Measurements from ENCODE around the gene WIPI1.
"Not testable (repeated sequence)": the region's sequence is repeated elsewhere in the genome, so short reads cannot be mapped to it uniquely, and the experiment has no call there.

The WIPI1 gene

GRCh38 chr17:68383443-68384321, 73.6 kb downstream of the WIPI1 start:
- peak; percentile 53 to 59 for DNase-seq (ENCODE audit: low read depth in 2 of 2)

- DNase-seq (ENCODE audit: low read depth in 2 of 2), result no peak
These were observed 74.2 kb downstream of the WIPI1 start for GRCh38 chr17:68383120-68383442.

- no peak for DNase-seq (ENCODE audit: low read depth in 2 of 2)
These were observed 74.7 kb downstream of the WIPI1 start for GRCh38 chr17:68382582-68383085.

DNA sequence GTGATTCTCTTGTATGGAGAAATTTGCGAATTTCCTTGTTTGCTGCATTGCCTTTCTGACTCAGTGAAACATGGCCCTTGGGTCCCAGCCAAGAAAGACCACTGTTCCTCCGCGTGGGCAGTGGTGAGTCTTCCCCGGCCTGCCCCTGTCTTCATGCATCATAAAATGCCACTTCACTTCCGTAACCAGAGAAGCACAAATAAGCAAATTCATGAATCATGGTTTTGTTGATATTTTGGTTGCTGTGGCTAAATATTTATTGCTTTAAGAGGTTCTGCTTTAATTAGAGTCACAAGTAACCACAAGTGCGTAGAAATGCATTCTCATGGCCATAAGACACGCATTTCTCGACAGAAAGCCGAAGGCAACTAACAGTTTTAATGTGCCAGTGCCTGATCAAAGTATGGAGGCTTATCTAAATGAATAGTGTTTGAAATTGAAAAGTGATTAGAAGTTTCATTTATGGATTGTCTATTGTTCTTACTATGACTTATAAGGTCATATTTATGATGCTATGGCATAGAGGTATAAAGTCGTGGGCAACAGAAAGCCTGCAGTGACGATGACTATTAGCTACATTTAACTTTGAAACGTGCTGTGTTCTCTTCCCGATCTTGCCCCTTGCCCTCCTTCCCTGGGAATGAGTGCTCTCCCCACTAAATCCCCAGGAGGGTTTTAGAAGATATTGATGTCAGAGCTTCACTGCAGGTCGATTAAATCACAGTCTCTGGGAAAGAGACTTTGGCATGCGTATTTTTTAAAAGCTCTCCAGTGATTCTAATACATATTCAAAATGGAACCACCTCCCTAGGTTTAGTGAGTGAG, 76.0 kb downstream of the WIPI1 start:
- peak; percentile 75 to 76 for DNase-seq (ENCODE audit: low read depth in 2 of 2)

- no peak for DNase-seq (ENCODE audit: low read depth in 2 of 2)
These were observed 77.3 kb downstream of the WIPI1 start for GRCh38 chr17:68379692-68380677.

- no peak for DNase-seq (ENCODE audit: low read depth in 2 of 2)
These were observed 78.2 kb downstream of the WIPI1 start for GRCh38 chr17:68379177-68379510.

DNA sequence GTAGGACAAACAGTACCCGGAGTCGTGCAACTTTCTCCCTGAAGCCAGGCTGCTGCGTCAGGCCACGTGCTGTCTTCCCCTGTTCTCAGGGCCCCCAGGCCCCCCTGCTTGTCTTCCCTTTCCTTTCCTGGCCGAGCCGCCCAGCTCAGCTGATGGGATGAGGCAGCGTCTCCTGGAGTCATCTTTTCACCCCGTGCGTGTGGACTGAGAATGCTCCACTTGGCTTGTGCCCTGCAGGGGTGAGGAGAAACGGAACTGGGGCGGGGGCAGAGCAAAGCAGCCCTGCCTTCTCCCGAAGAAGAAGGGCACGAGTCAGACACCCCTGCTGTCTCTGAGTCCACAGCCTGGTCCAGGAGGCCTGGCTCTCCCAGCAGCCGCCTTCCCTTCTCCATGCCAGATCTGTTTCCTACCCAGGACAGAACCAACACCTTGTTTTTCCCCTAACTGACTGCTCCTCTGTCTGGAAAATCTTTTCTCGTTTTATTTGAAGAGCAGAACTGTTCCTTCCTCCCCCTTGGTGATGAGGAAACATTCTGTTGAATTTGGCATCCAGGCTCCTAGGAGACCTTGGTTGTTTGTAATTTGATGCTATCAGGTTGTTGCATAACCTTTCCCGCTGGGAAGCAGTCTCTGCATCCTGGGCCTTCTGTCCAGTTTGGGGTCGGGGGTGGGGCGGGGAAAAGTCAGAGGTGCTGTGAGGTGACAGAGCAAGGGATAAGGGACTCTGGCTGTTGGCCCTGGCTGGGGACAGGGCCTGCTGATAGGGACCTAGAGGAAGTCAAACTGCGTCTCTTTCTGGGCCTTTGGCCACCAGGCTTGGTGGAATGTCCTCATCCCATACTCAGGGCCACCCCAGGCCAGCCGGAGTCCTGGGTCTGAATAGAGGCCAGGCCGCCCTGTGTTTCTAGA, 78.8 kb downstream of the WIPI1 start:
- DNase-seq (ENCODE audit: low read depth in 2 of 2), result peak; percentile 58 to 68

DNA sequence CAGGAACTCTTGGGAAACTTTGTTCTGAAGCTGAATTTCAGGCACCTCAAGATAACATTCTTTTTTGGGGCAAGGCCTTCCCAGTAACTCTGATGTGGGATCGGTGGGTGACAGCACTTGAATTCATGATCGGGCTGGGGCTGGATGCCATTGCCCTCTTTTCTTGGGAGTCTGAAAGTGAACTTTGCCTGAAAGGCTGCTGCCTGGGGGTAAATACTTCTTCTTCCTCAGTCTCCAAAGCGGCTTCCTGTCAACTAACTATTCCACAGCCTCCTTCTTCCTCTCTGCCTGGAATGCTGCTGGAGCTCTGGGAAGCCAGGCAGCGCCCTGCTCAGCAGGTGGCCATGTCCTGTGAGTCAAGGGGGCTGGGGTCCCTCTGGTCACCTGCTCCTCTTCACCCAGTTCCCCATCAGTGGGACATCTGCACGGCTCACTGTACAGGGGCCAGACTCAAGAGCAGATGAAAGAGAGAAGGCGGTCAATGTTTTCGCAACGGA, 79.5 kb downstream of the WIPI1 start:
- no peak for DNase-seq (ENCODE audit: low read depth in 2 of 2)

DNA sequence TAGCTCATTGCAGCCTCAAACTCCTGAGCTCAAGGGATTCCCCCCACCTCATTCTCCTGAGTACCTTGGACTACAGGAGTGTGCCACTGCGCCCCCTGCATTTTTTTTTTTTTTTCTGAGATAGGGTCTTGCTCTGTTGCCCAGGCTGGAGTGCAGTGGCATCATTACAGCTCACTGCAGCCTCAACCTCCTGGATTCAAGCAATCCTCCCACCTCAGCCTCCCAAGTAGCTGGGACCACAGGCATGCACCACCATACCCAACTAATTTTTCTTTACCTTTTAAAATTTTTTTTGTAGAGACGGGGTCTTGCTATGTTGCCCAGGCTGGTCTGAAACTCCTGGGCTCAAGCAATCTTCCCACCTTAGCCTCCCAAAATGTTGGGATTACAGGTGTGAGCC, 81.1 kb downstream of the WIPI1 start:
- not testable (repeated sequence) for DNase-seq (ENCODE audit: low read depth in 2 of 2)

DNA sequence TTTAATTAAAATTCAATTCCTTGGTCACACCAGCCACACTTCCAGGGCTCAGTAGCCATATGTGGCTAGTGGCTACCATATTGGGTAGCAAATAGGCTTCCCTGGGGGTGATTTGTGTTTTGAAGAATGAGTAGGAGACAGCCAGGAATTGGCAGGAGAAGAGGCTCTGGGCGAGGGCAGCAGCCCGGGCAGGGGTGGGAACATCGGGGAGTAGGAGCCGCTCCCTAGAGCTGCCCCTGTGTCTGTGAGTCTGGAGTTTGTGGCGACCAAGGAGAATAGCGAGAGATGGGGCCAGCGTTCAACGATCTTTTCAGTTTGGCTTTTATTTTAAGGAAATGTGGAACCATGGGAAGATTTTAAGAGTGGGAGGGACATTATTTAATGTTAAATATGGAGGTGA, 81.7 kb downstream of the WIPI1 start:
- no peak for DNase-seq (ENCODE audit: low read depth in 2 of 2)

Data from fibroblast of skin of left quadriceps (primary cell).